NCI-H1694 treated with DMSO at 0.1 percent for 48 hours (cell line): ENCODE data around the gene ACTG1.

Source experiments
- DNase-seq: peaks from one replicate; lab custom pipeline; 2025; lab: John Stamatoyannopoulos, UW

The ACTG1 gene

GRCh38 chr17:81481073-81481799, 31.4 kb downstream of the ACTG1 start:
- no peak for DNase-seq

GRCh38 chr17:81480140-81481072, 32.2 kb downstream of the ACTG1 start:
- no peak for DNase-seq

GRCh38 chr17:81479175-81480071, 33.2 kb downstream of the ACTG1 start:
- DNase-seq = no peak

- DNase-seq = no peak
These were observed 34.5 kb downstream of the ACTG1 start for GRCh38 chr17:81478119-81478518.

GRCh38 chr17:81477173-81477572, 35.4 kb downstream of the ACTG1 start:
- no peak for DNase-seq

- no peak for DNase-seq
These were observed 36.0 kb downstream of the ACTG1 start for GRCh38 chr17:81476635-81477034.

GRCh38 chr17:81476097-81476496, 36.5 kb downstream of the ACTG1 start:
- DNase-seq = no peak

- no peak for DNase-seq
These were observed 37.6 kb downstream of the ACTG1 start for GRCh38 chr17:81474958-81475357.

- no peak for DNase-seq
These were observed 39.6 kb downstream of the ACTG1 start for GRCh38 chr17:81473019-81473418.

- no peak for DNase-seq
These were observed 40.7 kb downstream of the ACTG1 start for GRCh38 chr17:81471818-81472456.

- DNase-seq = no peak
These were observed 41.4 kb downstream of the ACTG1 start for GRCh38 chr17:81470944-81471817.

- no peak for DNase-seq
These were observed 42.2 kb downstream of the ACTG1 start for GRCh38 chr17:81470270-81470943.

- DNase-seq = no peak
These were observed 43.3 kb downstream of the ACTG1 start for GRCh38 chr17:81469266-81469665.

GRCh38 chr17:81468770-81469121, 43.9 kb downstream of the ACTG1 start:
- DNase-seq = no peak

- no peak for DNase-seq
These were observed 44.4 kb downstream of the ACTG1 start for GRCh38 chr17:81468111-81468769.

- DNase-seq = no peak
These were observed 45.8 kb downstream of the ACTG1 start for GRCh38 chr17:81466564-81467472.

- no peak for DNase-seq
These were observed 46.7 kb downstream of the ACTG1 start for GRCh38 chr17:81465910-81466309.

GRCh38 chr17:81464586-81464985, 48.0 kb downstream of the ACTG1 start:
- no peak for DNase-seq

GRCh38 chr17:81463506-81463905, 49.1 kb downstream of the ACTG1 start:
- DNase-seq = no peak
